ENCODE data around the gene SLC22A5. TPM values are rescaled to one million over a fixed set of nuclear protein-coding genes. Genes with fewer than 3 reads are reported as not detected.

SLC22A5 gene
- total RNA-seq, 1 experiment from 2014 or later, result 20.2 TPM

DNA sequence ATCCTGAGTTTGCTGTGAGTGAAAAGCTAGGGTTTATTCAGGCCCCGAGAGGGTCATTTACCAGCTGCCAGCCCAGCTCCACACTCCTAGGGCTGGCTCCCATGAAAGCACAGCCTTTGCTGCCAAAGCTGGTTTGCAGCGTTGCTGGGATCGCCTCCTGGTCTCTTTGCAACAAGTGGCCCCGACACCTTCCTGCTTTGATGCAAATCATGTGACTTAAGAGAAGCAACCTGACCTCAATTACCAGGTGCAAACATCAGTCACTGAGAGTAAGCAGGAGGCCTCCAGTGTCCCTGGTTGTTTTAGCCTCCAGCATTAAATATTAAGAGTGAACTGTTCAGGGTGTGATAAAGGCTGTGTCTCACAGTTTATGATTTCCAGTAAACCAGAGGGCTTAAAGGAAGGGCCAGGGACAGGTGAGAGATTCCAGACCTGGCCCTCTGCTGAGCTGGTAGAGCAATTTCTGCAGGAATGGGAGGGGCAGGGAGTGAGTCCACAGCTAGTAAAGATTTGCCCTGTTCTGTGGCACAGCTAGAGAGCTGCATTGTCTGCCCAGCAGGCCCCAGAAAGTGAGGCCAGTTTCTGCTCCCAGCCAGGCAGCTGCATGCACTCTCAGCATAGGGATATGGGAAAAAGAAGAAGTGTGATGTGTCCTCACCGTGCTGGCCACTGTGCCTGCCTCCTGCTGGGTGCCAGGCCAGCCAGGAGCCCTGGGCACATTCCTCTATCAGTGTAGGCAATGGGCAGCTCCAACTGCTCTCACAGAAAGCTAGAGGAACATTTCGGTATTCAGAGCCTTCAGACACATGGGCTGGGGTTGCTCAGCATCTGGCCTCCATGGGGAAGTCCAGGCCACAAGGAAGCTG, 58.0 kb downstream of the SLC22A5 start:
- Mint-ChIP-seq H3K9me3 (ENCODE audit: unreplicated experiment) (no peaks in the 10 kb centered on the region), H3K27ac (ENCODE audit: unreplicated experiment) (peak overlapping the region; percentile 22), H3K4me1 (ENCODE audit: low read depth, unreplicated experiment) (peaks cover 44% of the 10 kb centered on the region), H3K4me3 (ENCODE audit: unreplicated experiment) (no peak overlapping the region), H3K27me3 (ENCODE audit: insufficient read depth, unreplicated experiment) (no peaks in the 10 kb centered on the region), H3K36me3 (ENCODE audit: insufficient read depth, unreplicated experiment) (no peaks in the 10 kb centered on the region)
- TF ChIP-seq CTCF (IDR thresholded peaks at IDR 0.05; ENCODE audit: insufficient read depth in 1 of 2, low read depth in 1 of 2, low read length in 1 of 2, severe bottlenecking in 1 of 2, unreplicated experiment in 1 of 2), result no peak
- POLR2A ChIA-PET, result interaction anchor here (0.9 to 1.7 kb wide), 2 partner anchors 42 to 63 kb away, joined by 3 to 8 read pairs; partner anchors contain the start of gene IRF1
- peak; percentile 40 to 59 for DNase-seq
- H3K4me3 ChIP-seq (ENCODE audit: low read depth, low read length), result no peak overlapping the region
- H3K36me3 ChIP-seq (ENCODE audit: control insufficient read depth, insufficient read depth, low read length), result no peaks in the 10 kb centered on the region
- H3K4me1 ChIP-seq, result peaks cover 53% of the 10 kb centered on the region
- CTCF ChIA-PET, result interaction anchor here (0.6 to 3.2 kb wide), 6 partner anchors 16 to 73 kb away, joined by 3 to 8 read pairs (median 4); partner anchors contain the start of gene IRF1
- no peaks in the 10 kb centered on the region for H3K27me3 ChIP-seq (replicated peaks; ENCODE audit: control insufficient read depth, insufficient read depth, low read length)
- intact Hi-C loops (cut with micrococcal nuclease; ENCODE audit: unreplicated experiment), result loop anchor here (1.0 kb wide), 1 partner anchor 69 kb away; no protein-coding TSS in a partner anchor
- H3K9me3 ChIP-seq, result no peaks in the 10 kb centered on the region
- no TSS peak for BruUV-seq (replicated peaks)

GRCh38 chr5:132428147-132428482, 58.6 kb downstream of the SLC22A5 start:
- Histone ChIP-seq H3K36me3 (ENCODE audit: control insufficient read depth, insufficient read depth, low read length) (no peaks in the 10 kb centered on the region), H3K27me3 (replicated peaks; ENCODE audit: control insufficient read depth, insufficient read depth, low read length) (no peaks in the 10 kb centered on the region), H3K4me3 (ENCODE audit: low read depth, low read length) (no peak overlapping the region), H3K4me1 (peaks cover 47% of the 10 kb centered on the region), H3K9me3 (no peaks in the 10 kb centered on the region)
- Mint-ChIP-seq H3K4me3 (ENCODE audit: unreplicated experiment) (no peak overlapping the region), H3K9me3 (ENCODE audit: unreplicated experiment) (no peaks in the 10 kb centered on the region), H3K27ac (ENCODE audit: unreplicated experiment) (peak overlapping the region; percentile 64), H3K27me3 (ENCODE audit: insufficient read depth, unreplicated experiment) (no peaks in the 10 kb centered on the region), H3K36me3 (ENCODE audit: insufficient read depth, unreplicated experiment) (no peaks in the 10 kb centered on the region), H3K4me1 (ENCODE audit: low read depth, unreplicated experiment) (peaks cover 41% of the 10 kb centered on the region)
- ChIA-PET CTCF (interaction anchor here (0.6 to 3.2 kb wide), 5 partner anchors 17 to 73 kb away, joined by 3 to 8 read pairs (median 3); no protein-coding TSS in a partner anchor), POLR2A (interaction anchor here (1.7 kb wide), 1 partner anchor 62 kb away, joined by 8 read pairs; the partner anchor contains the start of gene IRF1)
- no TSS peak for BruUV-seq (replicated peaks)
- DNase-seq, result no peak
- intact Hi-C loops (cut with micrococcal nuclease; ENCODE audit: unreplicated experiment), result no loop called here
- no peak for TF ChIP-seq CTCF (IDR thresholded peaks at IDR 0.05; ENCODE audit: insufficient read depth in 1 of 2, low read depth in 1 of 2, low read length in 1 of 2, severe bottlenecking in 1 of 2, unreplicated experiment in 1 of 2)

DNA sequence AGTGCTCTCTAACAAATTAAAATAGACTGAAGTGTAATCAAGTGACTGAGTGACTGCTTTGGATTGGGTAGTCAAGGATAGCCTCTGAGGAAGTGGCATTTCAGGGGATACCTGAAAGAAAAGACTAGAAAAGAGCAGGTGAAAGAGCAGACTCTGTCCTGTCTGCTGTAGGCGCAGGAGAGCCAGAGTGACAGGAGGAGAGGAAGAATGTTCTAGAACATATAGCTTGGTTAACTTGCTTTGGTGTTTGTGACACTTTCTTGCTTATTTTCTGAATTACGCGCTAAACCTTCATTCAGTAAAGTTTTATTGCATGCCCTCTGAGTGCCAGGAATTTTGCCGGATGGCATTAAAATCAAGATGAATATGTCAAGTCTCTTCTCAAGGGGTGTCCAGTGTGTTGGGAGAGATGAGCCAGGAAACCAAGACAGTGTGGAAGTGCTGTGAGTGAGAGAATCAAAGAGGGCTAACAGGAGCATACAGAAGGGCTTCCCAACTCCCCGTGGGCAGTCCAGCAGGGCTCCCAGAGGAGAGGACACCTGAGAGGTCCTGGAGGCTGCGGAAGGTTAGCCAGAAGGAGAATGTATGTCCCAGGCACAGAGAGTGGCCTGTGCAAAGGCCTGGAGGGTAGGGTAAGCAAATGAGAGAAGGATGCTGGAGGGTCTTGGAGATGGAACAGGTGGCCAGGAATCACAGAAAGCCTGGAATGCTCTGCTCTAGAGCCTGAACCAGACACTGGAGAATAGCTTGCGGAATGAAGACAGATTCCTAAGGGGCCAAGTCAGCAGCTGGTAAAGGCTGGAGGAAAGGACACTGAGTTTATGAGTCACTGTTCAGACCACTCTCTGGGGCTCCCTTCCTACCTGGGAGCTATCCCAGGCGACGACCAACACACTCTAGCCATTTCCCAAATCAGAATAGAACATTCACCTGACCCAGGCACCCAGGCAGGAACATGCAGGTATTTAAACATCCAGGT, 59.3 kb downstream of the SLC22A5 start:
- H3K27ac Mint-ChIP-seq (ENCODE audit: unreplicated experiment), result peak overlapping the region; percentile 64
- no TSS peak for BruUV-seq (replicated peaks)
- CTCF ChIA-PET, result interaction anchor here (1.0 to 1.9 kb wide), 3 partner anchors 18 to 59 kb away, joined by 3 to 5 read pairs (median 3); no protein-coding TSS in a partner anchor

More for the DNA sequence above, 59.3 kb downstream of the SLC22A5 start:
- Mint-ChIP-seq H3K36me3 (ENCODE audit: insufficient read depth, unreplicated experiment) (no peaks in the 10 kb centered on the region), H3K4me1 (ENCODE audit: low read depth, unreplicated experiment) (peaks cover 35% of the 10 kb centered on the region), H3K4me3 (ENCODE audit: unreplicated experiment) (no peak overlapping the region), H3K9me3 (ENCODE audit: unreplicated experiment) (no peaks in the 10 kb centered on the region), H3K27me3 (ENCODE audit: insufficient read depth, unreplicated experiment) (no peaks in the 10 kb centered on the region)
- intact Hi-C loops (cut with micrococcal nuclease; ENCODE audit: unreplicated experiment), result loop anchor here (1.0 kb wide), 1 partner anchor 16 kb away; no protein-coding TSS in a partner anchor
- Histone ChIP-seq H3K4me1 (peaks cover 41% of the 10 kb centered on the region), H3K27me3 (replicated peaks; ENCODE audit: control insufficient read depth, insufficient read depth, low read length) (no peaks in the 10 kb centered on the region), H3K36me3 (ENCODE audit: control insufficient read depth, insufficient read depth, low read length) (no peaks in the 10 kb centered on the region), H3K4me3 (ENCODE audit: low read depth, low read length) (no peak overlapping the region), H3K9me3 (no peaks in the 10 kb centered on the region)
- POLR2A ChIA-PET, result interaction anchor here (0.8 to 1.6 kb wide), 2 partner anchors 62 to 69 kb away, joined by 3 to 7 read pairs; partner anchors contain the start of gene IRF1
- no peak for TF ChIP-seq CTCF (IDR thresholded peaks at IDR 0.05; ENCODE audit: insufficient read depth in 1 of 2, low read depth in 1 of 2, low read length in 1 of 2, severe bottlenecking in 1 of 2, unreplicated experiment in 1 of 2)
- DNase-seq, result no peak
